HEK293 (cell line): Measurements from ENCODE around the gene OR10AD1.

Experiments
- CTCF ChIA-PET: fragments of 350-600 bp; formaldehyde crosslinking; extraction: SDS; loops from one replicate; lab custom pipeline; 2021; ENCODE audit warnings: antibody characterized with exemption; lab: Yijun Ruan, JAX
- POLR2A ChIA-PET: fragments of 300-600 bp; formaldehyde crosslinking; extraction: SDS; loops from one replicate; lab custom pipeline; 2020; ENCODE audit warnings: antibody characterized with exemption, inconsistent platforms; lab: Yijun Ruan, JAX
- H3K27ac ChIP-seq: fragments of 200-500 bp; sonication (Bioruptor generic); 2 replicates; pipeline ENCODE4 v1.5.1; 2014; ENCODE audit warnings: low read depth, low read length, control low read depth, inconsistent platforms; ENCODE audit errors: extremely low read depth
- H3K36me3 ChIP-seq, 2 experiments: fragments of 200-500 bp in 1 of 2; sonication (Bioruptor generic) in 1 of 2; 1 replicate in 1 of 2; 2 replicates in 1 of 2; pipeline ENCODE4 v1.5.1; 2014 to 2017; ENCODE audit warnings: inconsistent platforms in 2 of 2, low read length in 2 of 2; ENCODE audit not compliant: control insufficient read depth in 2 of 2, insufficient read depth in 1 of 2
- H3K4me1 ChIP-seq: fragments of 200-500 bp; sonication (Bioruptor generic); 2 replicates; pipeline ENCODE4 v1.5.1; 2014; ENCODE audit warnings: mild to moderate bottlenecking, low read length, inconsistent platforms; ENCODE audit not compliant: control insufficient read depth, insufficient read depth
- H3K4me3 ChIP-seq: 2 replicates; pipeline ENCODE4 v1.5.1; 2011; ENCODE audit warnings: low read depth, mild to moderate bottlenecking, control low read depth, low read length, moderate library complexity
- H3K9me3 ChIP-seq: fragments of 200-500 bp; sonication (Bioruptor generic); 2 replicates; pipeline ENCODE4 v1.5.1; 2014; ENCODE audit warnings: low read depth, low read length, inconsistent platforms; ENCODE audit not compliant: control insufficient read depth, insufficient read depth
- ATF2 ChIP-seq: fragments of 450-650 bp; formaldehyde crosslinking; IDR thresholded peaks from 2 replicates; pipeline ENCODE4 v1.5.1; 2016; ENCODE audit warnings: missing biosample characterization, missing genetic modification characterization, low read depth
- BCL6B ChIP-seq: fragments of 450-650 bp; formaldehyde crosslinking; IDR thresholded peaks from 2 replicates; pipeline ENCODE4 v1.5.1; 2017; ENCODE audit warnings: missing biosample characterization, missing genetic modification characterization
- HOXA7 ChIP-seq: sonication (generic); formaldehyde crosslinking; IDR thresholded peaks from 2 replicates; pipeline ENCODE4 v1.8.1; 2022; ENCODE audit warnings: missing genetic modification reagents, borderline replicate concordance
- PRDM1 ChIP-seq: fragments of 450-650 bp; formaldehyde crosslinking; IDR thresholded peaks from 2 replicates; pipeline ENCODE4; 2016; ENCODE audit warnings: missing biosample characterization, missing genetic modification characterization
- PRDM6 ChIP-seq: fragments of 450-650 bp; formaldehyde crosslinking; IDR thresholded peaks from 2 replicates; pipeline ENCODE4 v1.5.1; 2017; ENCODE audit warnings: missing biosample characterization, missing genetic modification characterization
- REST ChIP-seq: fragments of 450-650 bp; formaldehyde crosslinking; IDR thresholded peaks from 2 replicates; pipeline ENCODE4 v1.5.1; 2016; ENCODE audit warnings: missing biosample characterization, missing genetic modification characterization
- SALL2 ChIP-seq: fragments of 450-650 bp; formaldehyde crosslinking; IDR thresholded peaks from 2 replicates; pipeline ENCODE4 v1.5.0; 2017; ENCODE audit warnings: missing biosample characterization, mild to moderate bottlenecking, missing genetic modification characterization, borderline replicate concordance
- SCRT2 ChIP-seq: fragments of 450-650 bp; formaldehyde crosslinking; IDR thresholded peaks from 2 replicates; pipeline ENCODE4 v1.5.1; 2016; ENCODE audit warnings: missing biosample characterization, missing genetic modification characterization
- WT1 ChIP-seq: fragments of 450-650 bp; formaldehyde crosslinking; IDR thresholded peaks from 2 replicates; pipeline ENCODE4 v1.5.1; 2016; ENCODE audit warnings: missing biosample characterization, missing genetic modification characterization
- YY1 ChIP-seq: fragments of 450-650 bp; formaldehyde crosslinking; IDR thresholded peaks from 2 replicates; pipeline ENCODE4 v1.5.1; 2018; ENCODE audit warnings: missing biosample characterization, missing genetic modification characterization
- ZNF169 ChIP-seq: fragments of 450-650 bp; formaldehyde crosslinking; IDR thresholded peaks from 2 replicates; pipeline ENCODE4 v1.5.1; 2016; ENCODE audit warnings: missing biosample characterization, missing genetic modification characterization
- ZNF302 ChIP-seq: fragments of 450-650 bp; formaldehyde crosslinking; IDR thresholded peaks from 2 replicates; pipeline ENCODE4 v1.5.1; 2016; ENCODE audit warnings: missing biosample characterization, missing genetic modification characterization, low read depth
- ZNF501 ChIP-seq: fragments of 450-650 bp; formaldehyde crosslinking; IDR thresholded peaks from 2 replicates; pipeline ENCODE4 v1.5.1; 2016; ENCODE audit warnings: missing biosample characterization, missing genetic modification characterization
- ZNF529 ChIP-seq: fragments of 450-650 bp; formaldehyde crosslinking; IDR thresholded peaks from 2 replicates; pipeline ENCODE4 v1.5.1; 2017; ENCODE audit warnings: missing genetic modification characterization, missing biosample characterization; ENCODE audit not compliant: insufficient replicate concordance
- ZNF645 ChIP-seq: fragments of 450-650 bp; formaldehyde crosslinking; IDR thresholded peaks from 2 replicates; pipeline ENCODE4; 2016; ENCODE audit warnings: missing biosample characterization, missing genetic modification characterization
- ZNF658 ChIP-seq: fragments of 450-650 bp; formaldehyde crosslinking; IDR thresholded peaks from 2 replicates; pipeline ENCODE4; 2016; ENCODE audit warnings: missing biosample characterization, missing genetic modification characterization
- ZNF768 ChIP-seq: fragments of 450-650 bp; formaldehyde crosslinking; IDR thresholded peaks from 2 replicates; pipeline ENCODE4 v1.5.1; 2018; ENCODE audit warnings: missing biosample characterization, mild to moderate bottlenecking, missing genetic modification characterization
- ZNF777 ChIP-seq: fragments of 450-650 bp; formaldehyde crosslinking; IDR thresholded peaks from 2 replicates; pipeline ENCODE4 v1.5.1; 2017; ENCODE audit warnings: missing biosample characterization, missing genetic modification characterization, borderline replicate concordance

Gene OR10AD1

GRCh38 chr12:48175613-48176416 lies 27.3 kb downstream of the OR10AD1 start:
- Histone ChIP-seq H3K4me3 (no peak overlapping the region), H3K27ac (no peak overlapping the region), H3K9me3 (no peaks in the 10 kb centered on the region), H3K4me1 (0 out of 2 replicates have a peak, but pooled peaks cover 2% of the 10 kb centered on the region), H3K36me3 (no peaks in the 10 kb centered on the region)
- ChIA-PET POLR2A (no interaction called here), CTCF (interaction anchor here (0.7 to 2.2 kb wide), 6 partner anchors 10 to 434 kb away, joined by 3 to 8 read pairs (median 4); no protein-coding TSS in a partner anchor)
- TF ChIP-seq BCL6B, result peak; percentile 83
- no peak for TF ChIP-seq SALL2
- TF ChIP-seq PRDM6, result peak; percentile 65
- no peak for TF ChIP-seq YY1 (tag by site-specific recombination)
- TF ChIP-seq ZNF501 (tag by site-specific recombination), result no peak
- TF ChIP-seq WT1 (tag by site-specific recombination), result no peak
- TF ChIP-seq ZNF302, result no peak
- no peak for TF ChIP-seq ZNF777 (tag by site-specific recombination)
- no peak for TF ChIP-seq ZNF529 (tag by site-specific recombination)
- TF ChIP-seq ZNF645 (tag by site-specific recombination), result no peak
- TF ChIP-seq ZNF169 (tag by site-specific recombination), result no peak
- no peak for TF ChIP-seq REST (tag by site-specific recombination)
- peak; percentile 67 for TF ChIP-seq PRDM1 (tag by site-specific recombination)
- TF ChIP-seq ZNF658, result no peak
- TF ChIP-seq HOXA7 (CRISPR knock-in tag), result no peak
- peak; percentile 83 for TF ChIP-seq SCRT2 (tag by site-specific recombination)
- TF ChIP-seq ATF2 (tag by site-specific recombination), result peak; percentile 69
- no peak for TF ChIP-seq ZNF768 (tag by site-specific recombination)
- TF ChIP-seq, all 188 proteins: peak for 5
